Prostate gland (tissue), 2 donors: ENCODE measurements around the gene NFYC. TPM values are rescaled to one million over a fixed set of nuclear protein-coding genes. Genes with fewer than 3 reads are reported as not detected.

Experiments used
- DNase-seq: peaks from one replicate; pipeline ENCODE4 v3.0.0-alpha.2; 2019; ENCODE audit warnings: low spot score
- H3K27ac ChIP-seq, 2 donors: fragments of 200-600 bp; sonication (generic); 2 replicates each; pipeline ENCODE4 v1.5.1; 2017 to 2019
- H3K27me3 ChIP-seq: fragments of 200-600 bp; sonication (generic); replicated peaks from 2 replicates; pipeline ENCODE4 v1.5.1; 2019; ENCODE audit not compliant: insufficient read depth
- H3K36me3 ChIP-seq, 2 donors: fragments of 200-600 bp; sonication (generic); 1 replicate in 1 of 2; 2 replicates in 1 of 2; pipeline versions ENCODE4 v1.5.1 to v1.8.1; 2017 to 2019
- H3K4me1 ChIP-seq: fragments of 200-600 bp; sonication (generic); replicated peaks from 2 replicates; pipeline ENCODE4 v1.5.1; 2019
- H3K4me3 ChIP-seq, 2 donors: fragments of 200-600 bp; sonication (generic); 2 replicates each; pipeline ENCODE4 v1.5.1; 2017 to 2019
- H3K9me3 ChIP-seq: fragments of 200-600 bp; sonication (generic); 2 replicates; pipeline ENCODE4 v1.5.1; 2017
- CTCF ChIP-seq, 4 experiments: fragments of 200-600 bp in 2 of 4; fragments of 450-650 bp in 2 of 4; sonication (generic) in 2 of 4; IDR thresholded peaks; 1 replicate in 3 of 4; 2 replicates in 1 of 4; pipeline ENCODE4 v1.5.1; 2016 to 2019; ENCODE audit warnings: antibody characterized with exemption in 4 of 4, mild to moderate bottlenecking in 2 of 4, moderate library complexity in 2 of 4
- POLR2A ChIP-seq: fragments of 450-650 bp; IDR thresholded peaks from one replicate; pipeline ENCODE4 v1.6.1; 2016; ENCODE audit warnings: antibody characterized with exemption, mild to moderate bottlenecking
- POLR2AphosphoS5 ChIP-seq: sonication (generic); formaldehyde crosslinking; IDR thresholded peaks from one replicate; pipeline ENCODE4 v1.6.1; 2017; ENCODE audit warnings: antibody characterized with exemption
- WGBS: methylation state at CpG from one replicate; pipeline ENCODE4 v1.1.5; 2018; 5-methylcytosine and 5-hydroxymethylcytosine counted together
- intact Hi-C: fragments of 100-400 bp; cut with DNase I; formaldehyde crosslinking; loops from one replicate; pipeline ENCODE4 v1.14.2; 2022
- total RNA-seq, 2 donors: library from RNA; depleted of rRNA; stranded (reverse); fragments of >200 nt; gene quantifications; one replicate each; pipeline ENCODE4 v1.1.0, GENCODE V29; 2016

NFYC gene
- total RNA-seq, 2 donors from 2014 or later: 54.9 to 93.8 TPM

DNA sequence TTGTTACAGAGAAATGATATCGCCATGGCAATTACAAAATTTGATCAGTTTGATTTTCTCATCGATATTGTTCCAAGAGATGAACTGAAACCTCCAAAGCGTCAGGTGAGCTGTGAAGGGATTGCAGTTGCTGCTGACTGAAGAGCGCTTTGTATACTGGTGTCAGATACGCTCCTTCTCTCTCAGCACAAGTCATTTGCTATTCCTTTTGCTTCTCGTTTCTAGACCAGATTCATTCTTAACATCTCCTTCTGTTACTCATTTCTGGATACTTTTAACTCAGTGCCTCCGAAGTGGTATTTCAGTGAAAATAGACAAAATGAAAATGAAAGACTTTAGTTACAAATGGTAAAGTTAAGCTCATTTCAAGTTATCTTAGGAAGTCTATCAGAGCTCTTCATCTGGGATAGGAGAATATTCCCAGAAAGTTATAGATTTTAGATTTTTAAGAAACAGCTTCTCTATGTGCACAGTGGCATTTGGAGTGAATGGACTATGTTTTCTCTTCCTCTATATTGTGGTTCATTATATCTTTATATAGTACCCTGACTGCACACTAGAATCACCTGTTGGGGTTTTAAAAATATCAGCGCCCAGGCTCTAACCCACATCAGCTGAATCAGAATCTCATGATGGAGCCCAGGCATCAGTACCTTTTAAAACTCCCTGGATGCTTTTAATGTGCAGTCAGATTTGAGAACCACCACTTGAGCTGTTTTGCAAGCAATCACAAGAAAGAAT is 61.8 kb downstream of the NFYC start:
- no peak for TF ChIP-seq POLR2AphosphoS5
- TF ChIP-seq CTCF (IDR thresholded peaks at IDR 0.05): no peak
- TF ChIP-seq POLR2A: no peak
- Histone ChIP-seq H3K4me1 (no peaks in the 10 kb centered on the region), H3K27me3 (no peaks in the 10 kb centered on the region), H3K9me3 (no peaks in the 10 kb centered on the region), H3K27ac (no peak overlapping the region), H3K4me3 (no peak overlapping the region), H3K36me3 (peaks cover 0 to 17% of the 10 kb centered on the region in 2 donors)
- no peak for DNase-seq
- intact Hi-C loops: no loop called here
- WGBS: 93% methylated on average over 8 of the region's 8 CpGs

GRCh38 chr1:40754201-40754600 is 62.7 kb downstream of the NFYC start:
- intact Hi-C loops: no loop called here
- Histone ChIP-seq H3K9me3 (no peaks in the 10 kb centered on the region), H3K4me3 (no peak overlapping the region), H3K4me1 (no peaks in the 10 kb centered on the region), H3K27me3 (no peaks in the 10 kb centered on the region), H3K36me3 (peaks cover 3 to 17% of the 10 kb centered on the region in 2 donors), H3K27ac (no peak overlapping the region)
- no peak for DNase-seq
- TF ChIP-seq CTCF (IDR thresholded peaks at IDR 0.05) (no peak), POLR2AphosphoS5 (no peak), POLR2A (no peak)
- 89% methylated on average over 8 of the region's 8 CpGs for WGBS

GRCh38 chr1:40755067-40755466 is 63.6 kb downstream of the NFYC start:
- no peak overlapping the region for H3K27ac ChIP-seq
- H3K36me3 ChIP-seq: peaks cover 3 to 17% of the 10 kb centered on the region in 2 donors
- H3K27me3 ChIP-seq: no peaks in the 10 kb centered on the region
- H3K4me1 ChIP-seq: no peaks in the 10 kb centered on the region
- TF ChIP-seq CTCF (IDR thresholded peaks at IDR 0.05) (no peak), POLR2A (no peak), POLR2AphosphoS5 (no peak)
- H3K9me3 ChIP-seq: no peaks in the 10 kb centered on the region
- no peak overlapping the region for H3K4me3 ChIP-seq
- DNase-seq: no peak
- intact Hi-C loops: no loop called here
- 56% methylated on average over 4 of the region's 4 CpGs for WGBS

DNA sequence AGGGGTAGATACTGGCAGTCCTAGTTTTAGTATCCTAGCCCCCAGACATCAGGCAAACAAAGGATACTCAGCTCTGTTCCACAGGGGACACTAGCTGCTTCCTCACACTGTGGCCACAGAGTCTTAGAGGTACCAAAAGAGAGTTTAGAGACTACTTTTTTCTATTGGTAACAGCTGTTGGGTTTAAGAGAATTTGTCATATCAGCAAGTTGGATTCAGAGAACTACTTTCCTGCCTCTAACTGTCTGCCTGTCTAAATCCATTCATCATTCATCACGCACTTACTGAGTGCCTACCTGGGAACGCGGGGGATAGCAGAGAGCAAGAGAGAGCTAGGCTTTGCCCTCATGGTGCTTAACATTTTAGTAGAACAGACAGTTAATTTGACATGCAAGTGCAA is 65.0 kb downstream of the NFYC start:
- no peak for DNase-seq
- Histone ChIP-seq H3K27me3 (no peaks in the 10 kb centered on the region), H3K9me3 (no peaks in the 10 kb centered on the region), H3K27ac (no peak overlapping the region), H3K4me3 (no peak overlapping the region), H3K4me1 (no peaks in the 10 kb centered on the region), H3K36me3 (peaks cover 3 to 17% of the 10 kb centered on the region in 2 donors)
- WGBS: 93% methylated on average over 3 of the region's 3 CpGs
- intact Hi-C loops: no loop called here
- TF ChIP-seq POLR2A (no peak), POLR2AphosphoS5 (no peak), CTCF (IDR thresholded peaks at IDR 0.05) (no peak)

GRCh38 chr1:40757084-40757483 is 65.6 kb downstream of the NFYC start:
- no peak for DNase-seq
- intact Hi-C loops: no loop called here
- H3K4me1 ChIP-seq: no peaks in the 10 kb centered on the region
- H3K9me3 ChIP-seq: no peaks in the 10 kb centered on the region
- H3K36me3 ChIP-seq: peaks cover 3 to 17% of the 10 kb centered on the region in 2 donors
- WGBS: 77% methylated on average over 8 of the region's 8 CpGs
- no peak overlapping the region for H3K27ac ChIP-seq
- no peaks in the 10 kb centered on the region for H3K27me3 ChIP-seq
- no peak for TF ChIP-seq POLR2AphosphoS5
- TF ChIP-seq POLR2A: no peak
- no peak for TF ChIP-seq CTCF (IDR thresholded peaks at IDR 0.05)
- no peak overlapping the region for H3K4me3 ChIP-seq
